HepG2 (cell line): Measurements from ENCODE around the gene FAM78A. TPM values are rescaled to one million over a fixed set of nuclear protein-coding genes. Genes with fewer than 3 reads are reported as not detected.
A peak's percentile ranks its signal among the peaks of the same experiment; 100 is the strongest.

ENCODE experiments used
- AGO1 ChIP-seq: fragments of 200-400 bp; formaldehyde crosslinking; IDR thresholded peaks from 2 replicates; pipeline ENCODE4 v1.6.1; 2017; ENCODE audit warnings: mild to moderate bottlenecking, low read depth, low read length, moderate library complexity; ENCODE audit not compliant: poor library complexity, severe bottlenecking
- CC2D1A ChIP-seq: sonication (generic); formaldehyde crosslinking; IDR thresholded peaks from 2 replicates; pipeline ENCODE4 v1.8.1; 2023; ENCODE audit warnings: mild to moderate bottlenecking, missing genetic modification reagents
- CREBL2 ChIP-seq: sonication (generic); formaldehyde crosslinking; IDR thresholded peaks from 2 replicates; pipeline ENCODE4 v1.8.1; 2023; ENCODE audit warnings: missing genetic modification reagents, mild to moderate bottlenecking, borderline replicate concordance
- DMTF1 ChIP-seq: sonication (generic); formaldehyde crosslinking; IDR thresholded peaks from 2 replicates; pipeline ENCODE4 v1.4.0; 2020; ENCODE audit warnings: mild to moderate bottlenecking, missing genetic modification reagents
- ESRRA ChIP-seq: sonication (generic); formaldehyde crosslinking; IDR thresholded peaks from 2 replicates; pipeline ENCODE4 v1.5.1; 2020; ENCODE audit warnings: mild to moderate bottlenecking, low read depth, missing genetic modification reagents
- HMG20A ChIP-seq: IDR thresholded peaks from 2 replicates; pipeline ENCODE4 v1.6.1; 2016; ENCODE audit warnings: borderline replicate concordance
- MED8 ChIP-seq: sonication (generic); formaldehyde crosslinking; IDR thresholded peaks from 2 replicates; pipeline ENCODE4 v1.8.1; 2023; ENCODE audit warnings: mild to moderate bottlenecking, missing genetic modification reagents; ENCODE audit not compliant: insufficient replicate concordance
- MTA3 ChIP-seq: sonication (generic); formaldehyde crosslinking; IDR thresholded peaks from 2 replicates; pipeline ENCODE4 v1.4.0; 2020; ENCODE audit warnings: missing genetic modification reagents
- NFE2L2 ChIP-seq: fragments of 150-350 bp; IDR thresholded peaks from 2 replicates; pipeline ENCODE4 v1.6.1; 2014; ENCODE audit warnings: low read length
- ONECUT2 ChIP-seq: sonication (generic); formaldehyde crosslinking; IDR thresholded peaks from 2 replicates; pipeline ENCODE4 v1.4.0; 2020; ENCODE audit warnings: missing genetic modification reagents
- PITX1 ChIP-seq: sonication (generic); formaldehyde crosslinking; IDR thresholded peaks from 2 replicates; pipeline ENCODE4 v1.5.1; 2020; ENCODE audit warnings: mild to moderate bottlenecking, missing genetic modification reagents
- POLR2AphosphoS5 ChIP-seq: IDR thresholded peaks from 2 replicates; pipeline ENCODE4 v1.6.1; 2012; ENCODE audit warnings: low read depth, low read length
- RAD21 ChIP-seq: fragments of 450-650 bp; formaldehyde crosslinking; IDR thresholded peaks from 2 replicates; pipeline ENCODE4 v1.5.0; 2020; ENCODE audit warnings: mild to moderate bottlenecking
- TCF7 ChIP-seq: sonication (generic); IDR thresholded peaks from 2 replicates; pipeline ENCODE4 v1.6.1; 2016; ENCODE audit warnings: antibody characterized with exemption, low read depth
- TOE1 ChIP-seq: sonication (generic); formaldehyde crosslinking; IDR thresholded peaks from 2 replicates; pipeline ENCODE4 v1.4.0; 2020; ENCODE audit warnings: mild to moderate bottlenecking, missing genetic modification reagents
- ZBTB20 ChIP-seq: sonication (generic); formaldehyde crosslinking; IDR thresholded peaks from 2 replicates; pipeline ENCODE4 v1.8.1; 2023; ENCODE audit warnings: missing genetic modification reagents, low read depth, mild to moderate bottlenecking, borderline replicate concordance
- ZC3H13 ChIP-seq: sonication (generic); formaldehyde crosslinking; IDR thresholded peaks from 2 replicates; pipeline ENCODE4 v1.8.1; 2023; ENCODE audit warnings: mild to moderate bottlenecking, missing genetic modification reagents, moderate library complexity
- ZFP36L2 ChIP-seq: sonication (generic); formaldehyde crosslinking; IDR thresholded peaks from 2 replicates; pipeline ENCODE4 v1.4.0; 2020; ENCODE audit warnings: missing genetic modification reagents
- ZFY ChIP-seq: sonication (generic); formaldehyde crosslinking; IDR thresholded peaks from 2 replicates; pipeline ENCODE4 v1.4.0; 2020; ENCODE audit warnings: missing genetic modification reagents
- ZNF124 ChIP-seq: sonication (generic); formaldehyde crosslinking; IDR thresholded peaks from 2 replicates; pipeline ENCODE4 v1.4.0; 2020; ENCODE audit warnings: missing genetic modification reagents
- ZNF136 ChIP-seq: sonication (generic); formaldehyde crosslinking; IDR thresholded peaks from 2 replicates; pipeline ENCODE4 v1.8.1; 2022; ENCODE audit warnings: low read depth, mild to moderate bottlenecking, moderate library complexity, missing genetic modification reagents
- ZNF20 ChIP-seq: sonication (generic); formaldehyde crosslinking; IDR thresholded peaks from 2 replicates; pipeline ENCODE4 v1.4.0; 2020; ENCODE audit warnings: mild to moderate bottlenecking, moderate library complexity, missing genetic modification reagents
- ZNF207 ChIP-seq: fragments of 450-650 bp; IDR thresholded peaks from 2 replicates; pipeline ENCODE4 v1.6.1; 2016; ENCODE audit warnings: antibody characterized with exemption, borderline replicate concordance
- ZNF468 ChIP-seq: sonication (generic); formaldehyde crosslinking; IDR thresholded peaks from 2 replicates; pipeline ENCODE4 v1.8.0; 2022; ENCODE audit warnings: mild to moderate bottlenecking, moderate library complexity, missing genetic modification reagents
- ZNF496 ChIP-seq: sonication (generic); formaldehyde crosslinking; IDR thresholded peaks from 2 replicates; pipeline ENCODE4 v1.8.1; 2023; ENCODE audit warnings: mild to moderate bottlenecking, moderate library complexity, missing genetic modification reagents; ENCODE audit not compliant: insufficient replicate concordance
- ZNF530 ChIP-seq: sonication (generic); formaldehyde crosslinking; IDR thresholded peaks from 2 replicates; pipeline ENCODE4 v1.5.0; 2020; ENCODE audit warnings: low read depth, mild to moderate bottlenecking, missing genetic modification reagents
- ZNF552 ChIP-seq: sonication (generic); formaldehyde crosslinking; IDR thresholded peaks from 2 replicates; pipeline ENCODE4 v1.9.0; 2022; ENCODE audit warnings: missing genetic modification reagents, mild to moderate bottlenecking, borderline replicate concordance
- ZNF570 ChIP-seq: sonication (generic); formaldehyde crosslinking; IDR thresholded peaks from 2 replicates; pipeline ENCODE4 v1.4.0; 2020; ENCODE audit warnings: mild to moderate bottlenecking, missing genetic modification reagents, borderline replicate concordance
- ZNF703 ChIP-seq: sonication (generic); formaldehyde crosslinking; IDR thresholded peaks from 2 replicates; pipeline ENCODE4 v1.5.1; 2020; ENCODE audit warnings: missing genetic modification reagents, mild to moderate bottlenecking, moderate library complexity, borderline replicate concordance
- ZNF746 ChIP-seq: sonication (generic); formaldehyde crosslinking; IDR thresholded peaks from 2 replicates; pipeline ENCODE4 v1.8.0; 2022; ENCODE audit warnings: mild to moderate bottlenecking, missing genetic modification reagents
- ZNF75D ChIP-seq: sonication (generic); formaldehyde crosslinking; IDR thresholded peaks from 2 replicates; pipeline ENCODE4 v1.8.1; 2023; ENCODE audit warnings: missing genetic modification reagents, mild to moderate bottlenecking, borderline replicate concordance
- ZNF816 ChIP-seq: sonication (generic); formaldehyde crosslinking; IDR thresholded peaks from 2 replicates; pipeline ENCODE4 v1.8.0; 2022; ENCODE audit warnings: missing genetic modification reagents, mild to moderate bottlenecking, borderline replicate concordance
- polyA plus RNA-seq, 8 experiments: library from polyadenylated mRNA; depleted of rRNA in 3 of 8; stranded (reverse) in 7 of 8; unstranded in 1 of 8; fragments of >200 nt; fragmentation: Illumina TruSeq in 4 of 8; extraction: Trizol in 4 of 8; gene quantifications; 2 replicates each; pipeline versions ENCODE4 v1.2.1 to v1.2.3, GENCODE V29; 2011 to 2016; ENCODE audit warnings: low read depth in 4 of 8, missing spikeins in 1 of 8, mixed read lengths in 1 of 8; ENCODE audit not compliant: insufficient read depth in 1 of 8
- total RNA-seq, 5 experiments: library from RNA; depleted of rRNA; stranded (reverse); fragments of >200 nt; fragmentation: Illumina TruSeq; extraction: Trizol; gene quantifications; 2 replicates each; pipeline ENCODE4 v1.2.3, GENCODE V29; 2016; ENCODE audit warnings: low read depth in 1 of 5

FAM78A gene
- total and polyA plus RNA-seq, 2 of the 13 experiments (the other 11 are each of a cell fraction or from before 2014, with no cell fraction given): 0.18 to 0.62 TPM

- no peak for TF ChIP-seq ZNF75D (CRISPR knock-in tag)
- TF ChIP-seq ZNF136: no peak
- no peak for TF ChIP-seq ZNF468 (CRISPR knock-in tag)
- no peak for TF ChIP-seq POLR2AphosphoS5
- no peak for TF ChIP-seq ZNF703 (CRISPR knock-in tag)
- 0 out of 2 replicates have a peak, but pooled peaks have one; percentile 66 for TF ChIP-seq ZC3H13
- TF ChIP-seq DMTF1: no peak
- no peak for TF ChIP-seq RAD21
- TF ChIP-seq CC2D1A: no peak
- no peak for TF ChIP-seq MTA3
- no peak for TF ChIP-seq MED8 (CRISPR knock-in tag)
- no peak for TF ChIP-seq ZNF530
- TF ChIP-seq ZNF124 (CRISPR knock-in tag): no peak
- TF ChIP-seq HMG20A (CRISPR knock-in tag): no peak
- TF ChIP-seq PITX1: peak; percentile 49; the same call in 1 of the 2 replicates
- TF ChIP-seq ZFP36L2 (CRISPR knock-in tag): no peak
- TF ChIP-seq ESRRA (CRISPR knock-in tag): no peak
- TF ChIP-seq ZBTB20: no peak
- no peak for TF ChIP-seq ONECUT2
- no peak for TF ChIP-seq AGO1
- TF ChIP-seq ZNF552: no peak
- no peak for TF ChIP-seq ZNF207
- TF ChIP-seq CREBL2 (CRISPR knock-in tag): no peak
- TF ChIP-seq ZNF746 (CRISPR knock-in tag): no peak
- TF ChIP-seq TOE1 (CRISPR knock-in tag): no peak
- TF ChIP-seq ZNF570 (CRISPR knock-in tag): no peak
- no peak for TF ChIP-seq ZNF816 (CRISPR knock-in tag)
- TF ChIP-seq TCF7: no peak
- TF ChIP-seq ZNF20 (CRISPR knock-in tag): no peak
- peak; percentile 99 for TF ChIP-seq ZFY (CRISPR knock-in tag)
- TF ChIP-seq ZNF496 (CRISPR knock-in tag): no peak
- no peak for TF ChIP-seq NFE2L2
These were observed 13.2 kb upstream of the FAM78A start, which contains the start of gene PLPP7 (continued) for GRCh38 chr9:131289301-131290035.
